Endothelial cell of umbilical vein (primary cell): ENCODE data around the gene PIK3C2G. TPM values are rescaled to one million over a fixed set of nuclear protein-coding genes. Genes with fewer than 3 reads are reported as not detected.

Source experiments
- BruUV-seq: library from RNA; stranded (reverse); fragments of 400-500 nt; replicated peaks from 2 replicates; lab custom pipeline; 2021; lab: Mats Ljungman, UMichigan
- CTCF ChIA-PET: fragments of 300-600, 350-600 bp; sonication (Branson Sonifier 250); formaldehyde crosslinking; loops from one replicate; lab custom pipeline; 2021; ENCODE audit warnings: antibody characterized with exemption, inconsistent platforms; lab: Charles Lee
- POLR2A ChIA-PET: fragments of 300-600, 350-600 bp; sonication (Branson Sonifier 250); formaldehyde crosslinking; loops from one replicate; lab custom pipeline; 2021; ENCODE audit warnings: antibody characterized with exemption, inconsistent platforms; lab: Charles Lee
- DNase-seq: peaks from one replicate; pipeline ENCODE4 v3.0.0-alpha.2; 2011; ENCODE audit warnings: low read depth, low spot score
- FAIRE-seq: peaks from 2 replicates; lab custom pipeline; 2011; peaks lifted over from hg19 to GRCh38; lab: Jason Lieb, UNC
- H2AFZ ChIP-seq: 2 replicates; pipeline ENCODE4 v1.6.0; 2012; ENCODE audit warnings: low read depth, low read length, control low read depth, inconsistent platforms
- H3K27ac ChIP-seq: 2 replicates; pipeline ENCODE4 v1.5.1; 2011; ENCODE audit warnings: low read depth, mild to moderate bottlenecking, control low read depth, low read length, moderate library complexity; ENCODE audit not compliant: insufficient read depth
- H3K27me3 ChIP-seq, 2 experiments: 2 replicates each; pipeline versions ENCODE4 v1.6.0 to v1.6.1; 2011; ENCODE audit warnings: low read length in 2 of 2, mixed read lengths in 1 of 2; ENCODE audit not compliant: control insufficient read depth in 2 of 2, insufficient read depth in 2 of 2
- H3K36me3 ChIP-seq, 2 experiments: 2 replicates in 1 of 2; 3 replicates in 1 of 2; pipeline ENCODE4 v1.5.1; 2011; ENCODE audit warnings: low read length in 2 of 2, mild to moderate bottlenecking in 1 of 2, moderate library complexity in 1 of 2; ENCODE audit not compliant: control insufficient read depth in 2 of 2, insufficient read depth in 2 of 2; ENCODE audit errors: extremely low read depth in 1 of 2
- H3K4me1 ChIP-seq: 3 replicates; pipeline ENCODE4 v1.5.1; 2011; ENCODE audit warnings: mild to moderate bottlenecking, low read length; ENCODE audit not compliant: control insufficient read depth, insufficient read depth; ENCODE audit errors: extremely low read depth
- H3K4me2 ChIP-seq: 2 replicates; pipeline ENCODE4 v1.6.1; 2011; ENCODE audit warnings: low read length, control low read depth, mixed read lengths; ENCODE audit not compliant: insufficient read depth
- H3K4me3 ChIP-seq, 3 experiments: fragments of 200-600 bp in 1 of 3; sonication (generic), shearing (Covaris generic) in 1 of 3; replicated peaks in 1 of 3; 2 replicates each; pipeline ENCODE4 v1.5.1; 2011 to 2016; ENCODE audit warnings: control low read depth in 3 of 3, low read length in 3 of 3, mild to moderate bottlenecking in 2 of 3, inconsistent platforms in 1 of 3, low read depth in 1 of 3, moderate library complexity in 1 of 3; ENCODE audit not compliant: insufficient read depth in 1 of 3
- H3K79me2 ChIP-seq: 2 replicates; pipeline ENCODE4 v1.6.0; 2012; ENCODE audit warnings: low read length, inconsistent platforms; ENCODE audit not compliant: control insufficient read depth, insufficient read depth
- H3K9ac ChIP-seq: replicated peaks from 2 replicates; pipeline ENCODE3; 2011; ENCODE audit warnings: low read length, control low read depth; ENCODE audit not compliant: insufficient read depth; ENCODE audit errors: extremely low read depth
- H3K9me1 ChIP-seq: replicated peaks from 3 replicates; pipeline ENCODE4 v1.6.0; 2011; ENCODE audit warnings: mild to moderate bottlenecking, low read length; ENCODE audit not compliant: control insufficient read depth, insufficient read depth; ENCODE audit errors: extremely low read depth
- H3K9me3 ChIP-seq: replicated peaks from 2 replicates; pipeline ENCODE4 v1.5.1; 2012; ENCODE audit warnings: low read length, inconsistent platforms; ENCODE audit not compliant: control insufficient read depth, insufficient read depth
- H4K20me1 ChIP-seq: replicated peaks from 2 replicates; pipeline ENCODE3; 2011; ENCODE audit warnings: mild to moderate bottlenecking, low read length; ENCODE audit not compliant: control insufficient read depth, insufficient read depth; ENCODE audit errors: extremely low read depth
- EZH2 ChIP-seq: IDR thresholded peaks from 2 replicates; pipeline ENCODE4 v1.6.1; 2012; ENCODE audit warnings: borderline replicate concordance, low read depth, mild to moderate bottlenecking, moderate library complexity, low read length, inconsistent platforms; ENCODE audit not compliant: severe bottlenecking
- FOS ChIP-seq: IDR thresholded peaks from 2 replicates; pipeline ENCODE4 v1.6.1; 2011; ENCODE audit warnings: mild to moderate bottlenecking, low read length, moderate library complexity, borderline replicate concordance; ENCODE audit not compliant: insufficient read depth
- MYC ChIP-seq: IDR thresholded peaks from one replicate; pipeline ENCODE4 v1.6.1; 2011; ENCODE audit warnings: mild to moderate bottlenecking, low read depth, low read length
- POLR2A ChIP-seq: IDR thresholded peaks from 2 replicates; pipeline ENCODE4 v1.6.1; 2012; ENCODE audit warnings: low read depth, mild to moderate bottlenecking, control low read depth, low read length
- POLR2AphosphoS5 ChIP-seq: IDR thresholded peaks from 2 replicates; pipeline ENCODE4 v1.6.1; 2012; ENCODE audit warnings: low read depth, mild to moderate bottlenecking, control low read depth, low read length, moderate library complexity; ENCODE audit not compliant: insufficient read depth
- dilution Hi-C: fragments of 300-500 bp; cut with MboI; formaldehyde crosslinking; loops from one replicate; pipeline ENCODE4 v1.15.0; 2019; ENCODE audit warnings: low sequenced_read_pairs; ENCODE audit not compliant: extremely low pct_ligation_motif_present
- intact Hi-C: fragments of 100-400 bp; cut with micrococcal nuclease; formaldehyde crosslinking; loops from one replicate; pipeline ENCODE4 v1.10.0; 2022
- polyA plus RNA-seq, 4 experiments: library from polyadenylated mRNA; depleted of rRNA in 3 of 4; stranded (reverse) in 3 of 4; unstranded in 1 of 4; fragments of >200 nt; gene quantifications; 2 replicates each; pipeline versions ENCODE4 v1.2.1 to v1.2.3, GENCODE V29; 2011 to 2012; ENCODE audit warnings: missing spikeins in 1 of 4
- total RNA-seq: library from RNA; stranded (reverse); gene quantifications from 2 replicates; pipeline ENCODE4 v1.2.3, GENCODE V29; 2021
- TF ChIP-seq, protein P1 (sequence below), 2 donors: IDR thresholded peaks; 1 replicate in 1 of 2; 2 replicates in 1 of 2; pipeline ENCODE4 v1.5.1; 2011; ENCODE audit warnings: low read length in 2 of 2, mild to moderate bottlenecking in 2 of 2, moderate library complexity in 2 of 2, control low read depth in 1 of 2, inconsistent platforms in 1 of 2, low read depth in 1 of 2; ENCODE audit not compliant: insufficient read depth in 1 of 2; ENCODE audit errors: extremely low read depth in 1 of 2

Gene PIK3C2G
- total and polyA plus RNA-seq, 2 donors (not counting 3 experiments of a cell fraction or from before 2014, with no cell fraction given), result not detected

DNA sequence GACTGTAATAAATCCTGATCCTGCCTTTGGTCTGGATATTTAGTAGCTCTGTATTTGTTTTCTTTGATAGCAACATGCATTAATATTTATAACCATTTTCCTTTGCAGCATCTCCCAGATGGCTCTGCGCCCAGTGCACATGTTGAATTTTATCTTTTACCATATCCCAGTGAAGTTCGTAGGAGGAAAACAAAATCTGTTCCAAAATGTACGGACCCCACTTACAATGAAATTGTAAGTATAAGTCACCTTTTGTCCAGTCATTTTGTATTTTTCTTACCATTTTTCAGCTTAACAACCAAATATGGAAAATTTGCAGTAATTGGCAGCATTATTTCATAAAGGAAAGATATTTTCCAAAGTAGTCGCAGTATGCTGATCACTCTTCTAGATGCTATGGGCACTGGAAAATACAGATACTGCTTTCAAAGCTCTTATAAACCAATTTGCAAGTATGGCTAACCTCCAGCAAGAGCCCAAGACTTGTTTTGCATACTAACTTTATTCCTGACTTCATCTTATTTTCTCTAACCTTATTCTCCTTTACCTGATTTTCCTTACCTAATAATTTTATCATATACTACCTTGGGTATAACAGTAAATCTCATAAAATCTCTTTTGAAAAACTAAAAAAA, 379.1 kb downstream of the PIK3C2G start:
- CTCF ChIA-PET, result no interaction called here
- intact Hi-C loops, result no loop called here
- no peak for DNase-seq

DNA sequence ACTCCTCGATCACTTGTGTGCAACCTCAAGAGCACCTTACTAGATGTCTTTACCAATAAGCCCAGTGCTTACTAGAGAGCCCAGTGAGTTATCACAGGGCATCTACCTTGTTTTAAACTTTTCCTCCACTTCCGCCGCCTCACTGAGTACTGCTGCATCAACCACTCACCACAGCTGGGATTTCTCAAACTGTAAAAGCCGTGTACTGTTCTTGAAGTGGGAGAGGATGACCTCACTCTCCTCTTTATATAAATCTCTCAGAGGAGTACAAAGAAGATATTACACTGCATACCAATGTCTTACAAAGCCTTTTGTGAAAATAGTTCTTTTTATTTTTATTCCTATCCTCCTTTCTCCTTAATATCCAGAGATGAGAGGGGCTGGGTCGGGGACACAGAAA, 382.4 kb downstream of the PIK3C2G start:
- FAIRE-seq, result no peak
- no peaks in the 10 kb centered on the region for H3K9me1 ChIP-seq
- no peaks in the 10 kb centered on the region for H3K36me3 ChIP-seq
- intact Hi-C loops (no loop called here), dilution Hi-C loops (no loop called here)
- no peak overlapping the region for H3K4me2 ChIP-seq
- H3K27me3 ChIP-seq, result no peaks in the 10 kb centered on the region
- TF ChIP-seq POLR2A, result no peak
- TF ChIP-seq EZH2, result no peak
- BruUV-seq, result no TSS peak
- no peaks in the 10 kb centered on the region for H3K4me1 ChIP-seq
- H3K9ac ChIP-seq, result no peak overlapping the region
- no peak overlapping the region for H3K27ac ChIP-seq
- no peaks in the 10 kb centered on the region for H4K20me1 ChIP-seq
- DNase-seq, result no peak
- CTCF ChIA-PET, result no interaction called here
- POLR2A ChIA-PET, result no interaction called here
- no peaks in the 10 kb centered on the region for H3K9me3 ChIP-seq
- H3K79me2 ChIP-seq, result no peaks in the 10 kb centered on the region
- no peak overlapping the region for H3K4me3 ChIP-seq
- no peak overlapping the region for H2AFZ ChIP-seq

More for the DNA sequence above, 379.1 kb downstream of the PIK3C2G start:
- H3K9me3 ChIP-seq, result no peaks in the 10 kb centered on the region
- no peaks in the 10 kb centered on the region for H3K4me1 ChIP-seq
- no peaks in the 10 kb centered on the region for H3K27me3 ChIP-seq
- no peak overlapping the region for H3K4me3 ChIP-seq
- dilution Hi-C loops, result no loop called here
- BruUV-seq, result no TSS peak
- POLR2A ChIA-PET, result no interaction called here
- H3K36me3 ChIP-seq, result no peaks in the 10 kb centered on the region
- TF ChIP-seq FOS (no peak), MYC (no peak), POLR2A (no peak), POLR2AphosphoS5 (no peak)
- TF ChIP-seq, protein P1, sequence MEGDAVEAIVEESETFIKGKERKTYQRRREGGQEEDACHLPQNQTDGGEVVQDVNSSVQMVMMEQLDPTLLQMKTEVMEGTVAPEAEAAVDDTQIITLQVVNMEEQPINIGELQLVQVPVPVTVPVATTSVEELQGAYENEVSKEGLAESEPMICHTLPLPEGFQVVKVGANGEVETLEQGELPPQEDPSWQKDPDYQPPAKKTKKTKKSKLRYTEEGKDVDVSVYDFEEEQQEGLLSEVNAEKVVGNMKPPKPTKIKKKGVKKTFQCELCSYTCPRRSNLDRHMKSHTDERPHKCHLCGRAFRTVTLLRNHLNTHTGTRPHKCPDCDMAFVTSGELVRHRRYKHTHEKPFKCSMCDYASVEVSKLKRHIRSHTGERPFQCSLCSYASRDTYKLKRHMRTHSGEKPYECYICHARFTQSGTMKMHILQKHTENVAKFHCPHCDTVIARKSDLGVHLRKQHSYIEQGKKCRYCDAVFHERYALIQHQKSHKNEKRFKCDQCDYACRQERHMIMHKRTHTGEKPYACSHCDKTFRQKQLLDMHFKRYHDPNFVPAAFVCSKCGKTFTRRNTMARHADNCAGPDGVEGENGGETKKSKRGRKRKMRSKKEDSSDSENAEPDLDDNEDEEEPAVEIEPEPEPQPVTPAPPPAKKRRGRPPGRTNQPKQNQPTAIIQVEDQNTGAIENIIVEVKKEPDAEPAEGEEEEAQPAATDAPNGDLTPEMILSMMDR (IDR thresholded peaks at IDR 0.05; ENCODE audit: extremely low read depth in 1 of 2, insufficient read depth in 1 of 2, low read depth in 1 of 2, low read length in 2 of 2), result no peak
- FAIRE-seq, result no peak
- H2AFZ ChIP-seq, result no peak overlapping the region
- H3K4me2 ChIP-seq, result no peak overlapping the region
- no peak overlapping the region for H3K9ac ChIP-seq
- no peak overlapping the region for H3K27ac ChIP-seq
- H3K79me2 ChIP-seq, result no peaks in the 10 kb centered on the region
- H3K9me1 ChIP-seq, result no peaks in the 10 kb centered on the region
- H4K20me1 ChIP-seq, result no peaks in the 10 kb centered on the region
